Keratinocyte (primary cell): ENCODE results near the gene MAOA.

Experiments
- EZH2 ChIP-seq: IDR thresholded peaks from one replicate; pipeline ENCODE4 v1.6.1; 2012; ENCODE audit warnings: inconsistent platforms, mild to moderate bottlenecking, low read length, moderate library complexity
- TF ChIP-seq, protein P1 (sequence below), 3 experiments: IDR thresholded peaks in 1 of 3; conservative IDR thresholded peaks in 1 of 3; optimal IDR thresholded peaks in 1 of 3; 2 replicates in 2 of 3; 3 replicates in 1 of 3; pipeline versions ENCODE3 to v1.5.1; 2011; ENCODE audit warnings: low read length in 3 of 3, mild to moderate bottlenecking in 3 of 3, moderate library complexity in 2 of 3, control low read depth in 1 of 3, inconsistent platforms in 1 of 3; ENCODE audit not compliant: insufficient read depth in 2 of 3; ENCODE audit errors: extremely low read depth in 1 of 3

DNA sequence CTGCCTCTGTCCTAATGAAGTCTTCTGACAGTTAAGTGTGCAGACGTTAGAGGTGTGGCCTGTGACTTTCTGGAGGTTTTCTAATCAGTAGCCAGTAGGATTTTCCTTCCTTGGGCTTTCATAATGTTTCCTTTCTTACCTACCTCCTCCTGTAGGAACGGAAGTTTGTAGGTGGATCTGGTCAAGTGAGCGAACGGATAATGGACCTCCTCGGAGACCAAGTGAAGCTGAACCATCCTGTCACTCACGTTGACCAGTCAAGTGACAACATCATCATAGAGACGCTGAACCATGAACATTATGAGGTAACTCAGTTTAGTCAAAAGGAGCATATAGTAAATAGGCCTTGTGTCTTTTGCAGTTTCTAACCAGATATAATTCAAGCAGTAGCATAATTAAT, 75.0 kb downstream of the MAOA start:
- TF ChIP-seq, protein P1, sequence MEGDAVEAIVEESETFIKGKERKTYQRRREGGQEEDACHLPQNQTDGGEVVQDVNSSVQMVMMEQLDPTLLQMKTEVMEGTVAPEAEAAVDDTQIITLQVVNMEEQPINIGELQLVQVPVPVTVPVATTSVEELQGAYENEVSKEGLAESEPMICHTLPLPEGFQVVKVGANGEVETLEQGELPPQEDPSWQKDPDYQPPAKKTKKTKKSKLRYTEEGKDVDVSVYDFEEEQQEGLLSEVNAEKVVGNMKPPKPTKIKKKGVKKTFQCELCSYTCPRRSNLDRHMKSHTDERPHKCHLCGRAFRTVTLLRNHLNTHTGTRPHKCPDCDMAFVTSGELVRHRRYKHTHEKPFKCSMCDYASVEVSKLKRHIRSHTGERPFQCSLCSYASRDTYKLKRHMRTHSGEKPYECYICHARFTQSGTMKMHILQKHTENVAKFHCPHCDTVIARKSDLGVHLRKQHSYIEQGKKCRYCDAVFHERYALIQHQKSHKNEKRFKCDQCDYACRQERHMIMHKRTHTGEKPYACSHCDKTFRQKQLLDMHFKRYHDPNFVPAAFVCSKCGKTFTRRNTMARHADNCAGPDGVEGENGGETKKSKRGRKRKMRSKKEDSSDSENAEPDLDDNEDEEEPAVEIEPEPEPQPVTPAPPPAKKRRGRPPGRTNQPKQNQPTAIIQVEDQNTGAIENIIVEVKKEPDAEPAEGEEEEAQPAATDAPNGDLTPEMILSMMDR (optimal IDR thresholded peaks at IDR 0.05 in 1 of 3, IDR thresholded peaks at IDR 0.05 in 1 of 3, conservative IDR thresholded peaks at IDR 0.05 in 1 of 3; ENCODE audit: extremely low read depth in 1 of 3, insufficient read depth in 2 of 3, low read length in 3 of 3), result no peak
- TF ChIP-seq EZH2, result no peak
